ENCODE results near the gene NODAL.

NODAL gene

GRCh38 chr10:70461397-70462348, 20.2 kb upstream of the NODAL start:
- H3K4me1 ChIP-seq (ENCODE audit: control insufficient read depth, insufficient read depth, low read length, unreplicated experiment) = peaks cover 12% of the 10 kb centered on the region
- no peak overlapping the region for H3K4me3 ChIP-seq (ENCODE audit: low read depth, low read length)
- H3K36me3 ChIP-seq (ENCODE audit: insufficient read depth, low read length) = no peaks in the 10 kb centered on the region
- no peaks in the 10 kb centered on the region for H3K79me2 ChIP-seq (ENCODE audit: control insufficient read depth, insufficient read depth, low read length, unreplicated experiment)
- 0 out of 2 replicates have a peak, but pooled peaks cover 3% of the 10 kb centered on the region for H3K27me3 ChIP-seq (ENCODE audit: insufficient read depth, low read length)
- H3K27ac ChIP-seq (ENCODE audit: low read depth, low read length) = no peak overlapping the region
- H2AFZ ChIP-seq (ENCODE audit: low read length, unreplicated experiment) = no peak overlapping the region

GRCh38 chr10:70459774-70460490, 18.5 kb upstream of the NODAL start:
- Histone ChIP-seq H3K27me3 (ENCODE audit: insufficient read depth, low read length) (no peaks in the 10 kb centered on the region; the same call in 1 of the 2 replicates), H3K79me2 (ENCODE audit: control insufficient read depth, insufficient read depth, low read length, unreplicated experiment) (no peaks in the 10 kb centered on the region), H3K4me1 (ENCODE audit: control insufficient read depth, insufficient read depth, low read length, unreplicated experiment) (peaks cover 12% of the 10 kb centered on the region), H3K27ac (ENCODE audit: low read depth, low read length) (no peak overlapping the region), H3K36me3 (ENCODE audit: insufficient read depth, low read length) (no peaks in the 10 kb centered on the region), H3K4me3 (ENCODE audit: low read depth, low read length) (no peak overlapping the region), H2AFZ (ENCODE audit: low read length, unreplicated experiment) (no peak overlapping the region)

GRCh38 chr10:70459061-70459773, 17.7 kb upstream of the NODAL start:
- Histone ChIP-seq H3K27me3 (ENCODE audit: insufficient read depth, low read length) (no peaks in the 10 kb centered on the region; the same call in 1 of the 2 replicates), H3K36me3 (ENCODE audit: insufficient read depth, low read length) (no peaks in the 10 kb centered on the region), H3K27ac (ENCODE audit: low read depth, low read length) (no peak overlapping the region), H3K4me1 (ENCODE audit: control insufficient read depth, insufficient read depth, low read length, unreplicated experiment) (peaks cover 12% of the 10 kb centered on the region), H3K4me3 (ENCODE audit: low read depth, low read length) (no peak overlapping the region), H2AFZ (ENCODE audit: low read length, unreplicated experiment) (no peak overlapping the region), H3K79me2 (ENCODE audit: control insufficient read depth, insufficient read depth, low read length, unreplicated experiment) (no peaks in the 10 kb centered on the region)

- Histone ChIP-seq H3K79me2 (ENCODE audit: control insufficient read depth, insufficient read depth, low read length, unreplicated experiment) (no peaks in the 10 kb centered on the region), H3K27me3 (ENCODE audit: insufficient read depth, low read length) (no peaks in the 10 kb centered on the region; the same call in 1 of the 2 replicates), H2AFZ (ENCODE audit: low read length, unreplicated experiment) (peak overlapping the region; percentile 1), H3K27ac (ENCODE audit: low read depth, low read length) (no peak overlapping the region), H3K4me1 (ENCODE audit: control insufficient read depth, insufficient read depth, low read length, unreplicated experiment) (peaks cover 12% of the 10 kb centered on the region), H3K4me3 (ENCODE audit: low read depth, low read length) (peak overlapping the region; percentile 57), H3K36me3 (ENCODE audit: insufficient read depth, low read length) (no peaks in the 10 kb centered on the region)
Measured at GRCh38 chr10:70458329-70459060, 17.0 kb upstream of the NODAL start.

- Histone ChIP-seq H3K4me3 (ENCODE audit: low read depth, low read length) (peak overlapping the region; percentile 57; the same call in 1 of the 2 replicates), H3K36me3 (ENCODE audit: insufficient read depth, low read length) (no peaks in the 10 kb centered on the region), H2AFZ (ENCODE audit: low read length, unreplicated experiment) (peak overlapping the region; percentile 1), H3K79me2 (ENCODE audit: control insufficient read depth, insufficient read depth, low read length, unreplicated experiment) (no peaks in the 10 kb centered on the region), H3K4me1 (ENCODE audit: control insufficient read depth, insufficient read depth, low read length, unreplicated experiment) (peaks cover 7% of the 10 kb centered on the region), H3K27me3 (ENCODE audit: insufficient read depth, low read length) (no peaks in the 10 kb centered on the region; the same call in 1 of the 2 replicates), H3K27ac (ENCODE audit: low read depth, low read length) (no peak overlapping the region)
Measured at GRCh38 chr10:70457759-70458305, 16.4 kb upstream of the NODAL start.

GRCh38 chr10:70456164-70456563, 14.7 kb upstream of the NODAL start:
- Histone ChIP-seq H3K27me3 (ENCODE audit: insufficient read depth, low read length) (no peaks in the 10 kb centered on the region; the same call in 1 of the 2 replicates), H3K4me3 (ENCODE audit: low read depth, low read length) (no peak overlapping the region), H3K36me3 (ENCODE audit: insufficient read depth, low read length) (no peaks in the 10 kb centered on the region), H3K4me1 (ENCODE audit: control insufficient read depth, insufficient read depth, low read length, unreplicated experiment) (no peaks in the 10 kb centered on the region), H2AFZ (ENCODE audit: low read length, unreplicated experiment) (no peak overlapping the region), H3K27ac (ENCODE audit: low read depth, low read length) (no peak overlapping the region), H3K79me2 (ENCODE audit: control insufficient read depth, insufficient read depth, low read length, unreplicated experiment) (no peaks in the 10 kb centered on the region)

GRCh38 chr10:70455213-70455630, 13.7 kb upstream of the NODAL start:
- Histone ChIP-seq H2AFZ (ENCODE audit: low read length, unreplicated experiment) (no peak overlapping the region), H3K4me1 (ENCODE audit: control insufficient read depth, insufficient read depth, low read length, unreplicated experiment) (no peaks in the 10 kb centered on the region), H3K27ac (ENCODE audit: low read depth, low read length) (no peak overlapping the region), H3K79me2 (ENCODE audit: control insufficient read depth, insufficient read depth, low read length, unreplicated experiment) (no peaks in the 10 kb centered on the region), H3K4me3 (ENCODE audit: low read depth, low read length) (no peak overlapping the region), H3K36me3 (ENCODE audit: insufficient read depth, low read length) (no peaks in the 10 kb centered on the region), H3K27me3 (ENCODE audit: insufficient read depth, low read length) (no peaks in the 10 kb centered on the region; the same call in 1 of the 2 replicates)

GRCh38 chr10:70448236-70448635, 6.8 kb upstream of the NODAL start:
- Histone ChIP-seq H3K79me2 (ENCODE audit: control insufficient read depth, insufficient read depth, low read length, unreplicated experiment) (no peaks in the 10 kb centered on the region), H3K27me3 (ENCODE audit: insufficient read depth, low read length) (no peaks in the 10 kb centered on the region), H3K27ac (ENCODE audit: low read depth, low read length) (no peak overlapping the region), H2AFZ (ENCODE audit: low read length, unreplicated experiment) (no peak overlapping the region), H3K4me1 (ENCODE audit: control insufficient read depth, insufficient read depth, low read length, unreplicated experiment) (no peaks in the 10 kb centered on the region), H3K36me3 (ENCODE audit: insufficient read depth, low read length) (no peaks in the 10 kb centered on the region), H3K4me3 (ENCODE audit: low read depth, low read length) (no peak overlapping the region)

- no peak overlapping the region for H3K4me3 ChIP-seq (ENCODE audit: low read depth, low read length)
- no peaks in the 10 kb centered on the region for H3K36me3 ChIP-seq (ENCODE audit: insufficient read depth, low read length)
- H3K27ac ChIP-seq (ENCODE audit: low read depth, low read length) = no peak overlapping the region
- no peaks in the 10 kb centered on the region for H3K79me2 ChIP-seq (ENCODE audit: control insufficient read depth, insufficient read depth, low read length, unreplicated experiment)
- peaks cover 18% of the 10 kb centered on the region for H3K27me3 ChIP-seq (ENCODE audit: insufficient read depth, low read length)
- H2AFZ ChIP-seq (ENCODE audit: low read length, unreplicated experiment) = no peak overlapping the region
- no peaks in the 10 kb centered on the region for H3K4me1 ChIP-seq (ENCODE audit: control insufficient read depth, insufficient read depth, low read length, unreplicated experiment)
Measured at GRCh38 chr10:70445718-70446657, 4.5 kb upstream of the NODAL start.

Measured in ACC112 (cell line).